ENCODE results near the gene GLDC. TPM values are rescaled to one million over a fixed set of nuclear protein-coding genes. Genes with fewer than 3 reads are reported as not detected.
"Not testable (repeated sequence)": the region's sequence is repeated elsewhere in the genome, so short reads cannot be mapped to it uniquely, and the experiment has no call there.

GLDC gene
- total and polyA plus RNA-seq, 2 donors (not counting 1 experiment from before 2014, with no cell fraction given) = 0.71 to 0.86 TPM

DNA sequence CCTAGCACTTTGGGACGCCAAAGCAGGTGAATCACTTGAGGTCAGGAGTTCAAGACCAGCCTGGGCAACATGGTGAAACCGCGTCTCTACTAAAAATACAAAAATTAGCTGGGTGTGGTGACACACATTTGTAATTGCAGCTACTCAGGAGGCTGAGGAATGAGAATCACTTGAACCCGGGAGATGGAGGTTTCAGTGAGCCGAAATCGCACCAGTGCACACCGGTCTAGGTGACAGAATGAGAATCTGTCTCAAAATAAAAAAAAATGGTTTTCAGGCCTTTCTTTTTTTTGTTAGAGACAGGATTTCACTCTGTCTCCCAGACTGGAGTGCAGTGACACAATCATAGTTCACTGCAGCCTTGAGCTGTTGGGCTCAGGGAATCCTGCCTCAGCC is 45.1 kb upstream of the GLDC start:
- ChIA-PET POLR2A (interaction anchor here (0.6 to 2.7 kb wide), 4 partner anchors 9 to 202 kb away, joined by 3 to 18 read pairs (median 8); partner anchors contain the start of gene KDM4C), CTCF (interaction anchor here (1.0 to 2.3 kb wide), 4 partner anchors 8 to 66 kb away, joined by 3 to 5 read pairs (median 4); no protein-coding TSS in a partner anchor)
- Mint-ChIP-seq H3K4me3 (peak overlapping the region; percentile 81), H3K27ac (peak overlapping the region; percentile 95), H3K4me1 (peaks cover 65% of the 10 kb centered on the region)
- not testable (repeated sequence) for ATAC-seq (ENCODE audit: low read depth); H3K9me3 Mint-ChIP-seq (ENCODE audit: insufficient read depth); H3K27me3 ChIP-seq (replicated peaks in 1 of 4; ENCODE audit: control extremely low read depth in 1 of 4, control insufficient read depth in 3 of 4, insufficient read depth in 4 of 4, low read length in 3 of 4); H3K27me3 Mint-ChIP-seq; DNase-seq; H3K36me3 ChIP-seq (replicated peaks in 1 of 2; ENCODE audit: control extremely low read depth in 1 of 2, control insufficient read depth in 1 of 2, extremely low read depth in 1 of 2, insufficient read depth in 2 of 2, low read length in 1 of 2); H2AFZ ChIP-seq (ENCODE audit: insufficient read depth, low read depth, low read length, poor library complexity, severe bottlenecking); H4K20me1 ChIP-seq (ENCODE audit: control insufficient read depth, insufficient read depth, low read length, poor library complexity, severe bottlenecking); H3K9me3 ChIP-seq (ENCODE audit: control extremely low read depth in 1 of 3, control insufficient read depth in 2 of 3, insufficient read depth in 1 of 3, low read length in 2 of 3)
- Histone ChIP-seq H3K4me1 (ENCODE audit: control insufficient read depth in 2 of 2, insufficient read depth in 2 of 2, low read length in 2 of 2) (peaks cover 80 to 95% of the 10 kb centered on the region in 2 donors), H3K27ac (ENCODE audit: low read length in 2 of 2) (peak overlapping the region; percentile 88 to 95), H3K4me2 (replicated peaks; ENCODE audit: low read depth, low read length, poor library complexity, severe bottlenecking) (peak overlapping the region; percentile 65), H3K4me3 (ENCODE audit: control extremely low read depth in 1 of 5, extremely low read depth in 1 of 5, insufficient read depth in 1 of 5, low read depth in 2 of 5, low read length in 4 of 5) (peak overlapping the region in 1 of 5 experiments; percentile 41), H3K9ac (ENCODE audit: low read length) (peak overlapping the region; percentile 52), H3K79me2 (ENCODE audit: control insufficient read depth, insufficient read depth, low read length) (peaks cover 42% of the 10 kb centered on the region)
- 17% methylated on average over 7 of the region's 7 CpGs for WGBS (ENCODE audit: insufficient coverage)
- intact Hi-C loops (cut with micrococcal nuclease) = loop anchor here (1.0 kb wide), 2 partner anchors 9 to 13 kb away; no protein-coding TSS in a partner anchor

DNA sequence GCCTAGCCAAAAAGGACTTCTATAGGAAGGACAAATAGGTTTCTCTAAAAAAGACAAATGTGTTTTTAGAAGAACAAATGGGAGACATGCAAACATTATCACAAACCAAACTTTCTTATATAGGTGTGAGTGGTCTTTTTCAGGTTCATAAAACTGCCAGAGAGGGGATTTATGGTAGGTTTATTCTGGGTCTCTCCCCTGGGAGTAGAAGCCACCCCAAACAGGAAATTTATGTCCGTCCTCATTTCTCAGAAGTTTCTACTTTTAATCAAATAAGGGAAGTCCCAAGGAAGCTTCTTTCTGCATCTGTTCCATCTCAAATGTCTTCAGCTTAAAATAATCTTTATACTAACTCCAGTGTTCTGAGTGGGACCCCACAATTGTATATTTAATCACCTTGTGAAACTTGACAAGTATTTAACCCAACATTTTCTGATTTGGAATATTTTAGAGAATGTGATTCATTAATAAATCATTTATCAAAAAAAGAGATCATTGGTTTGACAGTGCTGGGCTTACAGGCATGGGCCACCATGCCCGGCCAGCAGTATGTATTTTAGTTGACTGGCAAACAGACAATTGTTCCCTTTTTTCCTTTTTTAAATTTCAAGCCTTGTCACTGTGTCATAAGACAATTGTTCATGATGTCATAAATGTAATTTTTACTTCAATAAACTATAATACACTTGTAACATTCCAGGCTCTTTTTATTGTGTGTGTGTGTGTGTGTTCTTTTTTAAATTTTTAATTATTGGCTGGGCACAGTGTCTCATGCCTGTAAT is 44.6 kb upstream of the GLDC start:
- DNase-seq (peak; percentile 78), ATAC-seq (ENCODE audit: low read depth) (peak; percentile 68)
- H3K9me3 Mint-ChIP-seq (ENCODE audit: insufficient read depth) = no peaks in the 10 kb centered on the region
- Histone ChIP-seq H3K4me3 (ENCODE audit: control extremely low read depth in 1 of 5, extremely low read depth in 1 of 5, insufficient read depth in 1 of 5, low read depth in 2 of 5, low read length in 4 of 5) (peak overlapping the region in 1 of 5 experiments; percentile 41), H3K4me2 (replicated peaks; ENCODE audit: low read depth, low read length, poor library complexity, severe bottlenecking) (peak overlapping the region; percentile 65), H3K27ac (ENCODE audit: low read length in 2 of 2) (peak overlapping the region; percentile 88 to 95), H3K4me1 (ENCODE audit: control insufficient read depth in 2 of 2, insufficient read depth in 2 of 2, low read length in 2 of 2) (peaks cover 74 to 92% of the 10 kb centered on the region in 2 donors), H4K20me1 (ENCODE audit: control insufficient read depth, insufficient read depth, low read length, poor library complexity, severe bottlenecking) (no peaks in the 10 kb centered on the region), H3K9ac (ENCODE audit: low read length) (peak overlapping the region; percentile 52), H3K9me3 (ENCODE audit: control extremely low read depth in 1 of 3, control insufficient read depth in 2 of 3, insufficient read depth in 1 of 3, low read length in 2 of 3) (peaks cover 0 to 6% (median 0%) of the 10 kb centered on the region in 3 donors), H3K36me3 (replicated peaks in 1 of 2; ENCODE audit: control extremely low read depth in 1 of 2, control insufficient read depth in 1 of 2, extremely low read depth in 1 of 2, insufficient read depth in 2 of 2, low read length in 1 of 2) (no peaks in the 10 kb centered on the region), H3K27me3 (replicated peaks in 1 of 4; ENCODE audit: control extremely low read depth in 1 of 4, control insufficient read depth in 3 of 4, insufficient read depth in 4 of 4, low read length in 3 of 4) (no peaks in the 10 kb centered on the region), H3K79me2 (ENCODE audit: control insufficient read depth, insufficient read depth, low read length) (peaks cover 46% of the 10 kb centered on the region), H2AFZ (ENCODE audit: insufficient read depth, low read depth, low read length, poor library complexity, severe bottlenecking) (no peak overlapping the region)
- peak overlapping the region; percentile 81 for H3K4me3 Mint-ChIP-seq
- CTCF ChIA-PET = interaction anchor here (1.0 to 4.2 kb wide), 5 partner anchors 8 to 66 kb away, joined by 3 to 16 read pairs (median 4); no protein-coding TSS in a partner anchor
- peaks cover 59% of the 10 kb centered on the region for H3K4me1 Mint-ChIP-seq
- no CpG with 5 or more reads among the region's 2 CpGs for WGBS (ENCODE audit: insufficient coverage)
- intact Hi-C loops (cut with micrococcal nuclease) = loop anchor here (1.0 kb wide), 2 partner anchors 9 to 13 kb away; no protein-coding TSS in a partner anchor
- no peak for TF ChIP-seq EZH2 (IDR thresholded peaks at IDR 0.05; ENCODE audit: borderline replicate concordance, insufficient read depth, low read depth, low read length, poor library complexity, severe bottlenecking)
- TF ChIP-seq, protein P1, sequence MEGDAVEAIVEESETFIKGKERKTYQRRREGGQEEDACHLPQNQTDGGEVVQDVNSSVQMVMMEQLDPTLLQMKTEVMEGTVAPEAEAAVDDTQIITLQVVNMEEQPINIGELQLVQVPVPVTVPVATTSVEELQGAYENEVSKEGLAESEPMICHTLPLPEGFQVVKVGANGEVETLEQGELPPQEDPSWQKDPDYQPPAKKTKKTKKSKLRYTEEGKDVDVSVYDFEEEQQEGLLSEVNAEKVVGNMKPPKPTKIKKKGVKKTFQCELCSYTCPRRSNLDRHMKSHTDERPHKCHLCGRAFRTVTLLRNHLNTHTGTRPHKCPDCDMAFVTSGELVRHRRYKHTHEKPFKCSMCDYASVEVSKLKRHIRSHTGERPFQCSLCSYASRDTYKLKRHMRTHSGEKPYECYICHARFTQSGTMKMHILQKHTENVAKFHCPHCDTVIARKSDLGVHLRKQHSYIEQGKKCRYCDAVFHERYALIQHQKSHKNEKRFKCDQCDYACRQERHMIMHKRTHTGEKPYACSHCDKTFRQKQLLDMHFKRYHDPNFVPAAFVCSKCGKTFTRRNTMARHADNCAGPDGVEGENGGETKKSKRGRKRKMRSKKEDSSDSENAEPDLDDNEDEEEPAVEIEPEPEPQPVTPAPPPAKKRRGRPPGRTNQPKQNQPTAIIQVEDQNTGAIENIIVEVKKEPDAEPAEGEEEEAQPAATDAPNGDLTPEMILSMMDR (IDR thresholded peaks at IDR 0.05) = no peak
- H3K27ac Mint-ChIP-seq = peak overlapping the region; percentile 95
- POLR2A ChIA-PET = interaction anchor here (0.6 to 2.7 kb wide), 4 partner anchors 9 to 137 kb away, joined by 3 to 18 read pairs (median 8); partner anchors contain the start of gene KDM4C
- no peaks in the 10 kb centered on the region for H3K27me3 Mint-ChIP-seq

Data from B cell (primary cell).